Measurements from ENCODE around the gene DZIP3.

The DZIP3 gene, protein sequence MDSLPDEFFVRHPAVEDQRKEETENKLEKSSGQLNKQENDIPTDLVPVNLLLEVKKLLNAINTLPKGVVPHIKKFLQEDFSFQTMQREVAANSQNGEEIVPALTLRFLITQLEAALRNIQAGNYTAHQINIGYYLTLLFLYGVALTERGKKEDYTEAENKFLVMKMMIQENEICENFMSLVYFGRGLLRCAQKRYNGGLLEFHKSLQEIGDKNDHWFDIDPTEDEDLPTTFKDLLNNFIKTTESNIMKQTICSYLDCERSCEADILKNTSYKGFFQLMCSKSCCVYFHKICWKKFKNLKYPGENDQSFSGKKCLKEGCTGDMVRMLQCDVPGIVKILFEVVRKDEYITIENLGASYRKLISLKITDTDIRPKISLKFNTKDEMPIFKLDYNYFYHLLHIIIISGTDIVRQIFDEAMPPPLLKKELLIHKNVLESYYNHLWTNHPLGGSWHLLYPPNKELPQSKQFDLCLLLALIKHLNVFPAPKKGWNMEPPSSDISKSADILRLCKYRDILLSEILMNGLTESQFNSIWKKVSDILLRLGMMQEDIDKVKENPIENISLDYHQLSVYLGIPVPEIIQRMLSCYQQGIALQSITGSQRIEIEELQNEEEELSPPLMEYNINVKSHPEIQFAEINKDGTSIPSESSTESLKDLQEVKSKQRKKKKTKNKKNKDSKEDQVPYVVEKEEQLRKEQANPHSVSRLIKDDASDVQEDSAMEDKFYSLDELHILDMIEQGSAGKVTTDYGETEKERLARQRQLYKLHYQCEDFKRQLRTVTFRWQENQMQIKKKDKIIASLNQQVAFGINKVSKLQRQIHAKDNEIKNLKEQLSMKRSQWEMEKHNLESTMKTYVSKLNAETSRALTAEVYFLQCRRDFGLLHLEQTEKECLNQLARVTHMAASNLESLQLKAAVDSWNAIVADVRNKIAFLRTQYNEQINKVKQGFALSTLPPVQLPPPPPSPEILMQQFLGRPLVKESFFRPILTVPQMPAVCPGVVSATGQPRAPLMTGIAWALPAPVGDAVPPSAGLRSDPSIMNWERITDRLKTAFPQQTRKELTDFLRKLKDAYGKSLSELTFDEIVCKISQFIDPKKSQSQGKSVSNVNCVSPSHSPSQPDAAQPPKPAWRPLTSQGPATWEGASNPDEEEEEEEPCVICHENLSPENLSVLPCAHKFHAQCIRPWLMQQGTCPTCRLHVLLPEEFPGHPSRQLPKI

DNA sequence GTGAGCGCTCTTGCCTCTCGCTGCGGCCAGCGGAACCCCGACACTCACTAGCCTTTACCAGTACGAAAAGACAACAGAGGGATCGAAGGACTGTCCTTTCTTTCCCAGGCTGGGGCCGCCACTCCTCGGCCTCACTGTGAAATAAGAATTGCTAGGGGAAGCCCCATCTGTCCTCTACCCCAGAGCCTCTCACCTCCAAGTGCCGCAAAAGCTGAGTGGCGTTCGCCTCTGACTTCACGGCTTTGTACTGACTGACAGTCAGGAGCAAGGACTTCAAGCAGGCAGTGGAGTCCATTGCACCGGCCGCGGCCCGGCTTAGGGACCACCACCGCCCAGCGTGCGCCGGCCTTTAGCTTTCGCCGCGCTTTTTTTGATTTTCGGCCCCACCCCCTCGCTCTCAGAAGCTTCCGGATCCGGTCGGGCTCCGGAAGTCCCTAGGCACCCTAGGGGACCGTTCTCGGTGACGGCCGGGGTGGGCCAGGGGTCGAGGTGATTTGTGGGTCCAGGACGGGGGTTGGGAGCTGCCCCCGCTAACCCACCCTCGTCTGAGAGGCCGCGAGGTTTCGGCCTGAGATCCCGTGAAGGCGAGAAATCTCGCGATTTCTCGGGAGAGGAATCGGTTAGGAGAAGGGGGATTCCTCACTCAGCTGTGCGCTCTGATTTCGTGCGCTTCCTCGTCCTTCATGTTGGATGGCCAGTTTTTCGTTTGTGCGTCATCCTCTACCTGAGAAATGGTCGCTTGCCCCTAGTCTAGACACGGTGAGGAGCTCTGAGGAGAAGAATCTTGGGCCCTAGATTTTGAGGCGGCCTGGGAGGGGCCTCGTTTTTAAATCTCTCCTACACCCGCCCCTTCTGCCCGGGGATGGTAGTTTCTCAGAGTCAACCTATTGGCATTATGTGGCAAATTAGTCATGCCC lies at the start of gene DZIP3, which contains the start of gene CIP2A:
Gene DZIP3, plus strand, starts transcription at position 642 of the 917 bp plus-strand sequence. CDS start 15,685 bp downstream, outside the sequence.
Gene CIP2A, minus strand, starts transcription at position 358 of the 917 bp plus-strand sequence. Its CDS starts 63 bp downstream, at position 295.
- DNase-seq = peak; percentile 70 to 77

DNA sequence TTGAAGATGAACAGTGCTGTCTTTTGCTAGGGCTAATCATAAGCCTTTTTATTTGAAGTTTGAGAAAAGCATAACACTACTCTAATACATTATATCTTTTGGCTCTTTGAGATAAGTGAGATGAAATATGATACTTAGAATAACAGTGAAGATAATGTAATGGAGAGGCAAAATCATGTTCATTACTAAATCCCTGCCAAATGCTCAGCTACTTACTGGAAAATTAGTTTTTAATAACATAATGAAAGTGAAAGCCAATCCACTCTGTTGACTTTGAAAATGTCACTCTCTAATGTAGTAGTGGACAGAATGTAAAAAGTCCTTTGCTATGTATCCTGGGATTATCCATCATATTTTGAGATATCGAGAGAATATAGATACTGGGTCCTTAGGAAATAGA lies 43.3 kb upstream of the DZIP3 start:
- DNase-seq = no peak

DNA sequence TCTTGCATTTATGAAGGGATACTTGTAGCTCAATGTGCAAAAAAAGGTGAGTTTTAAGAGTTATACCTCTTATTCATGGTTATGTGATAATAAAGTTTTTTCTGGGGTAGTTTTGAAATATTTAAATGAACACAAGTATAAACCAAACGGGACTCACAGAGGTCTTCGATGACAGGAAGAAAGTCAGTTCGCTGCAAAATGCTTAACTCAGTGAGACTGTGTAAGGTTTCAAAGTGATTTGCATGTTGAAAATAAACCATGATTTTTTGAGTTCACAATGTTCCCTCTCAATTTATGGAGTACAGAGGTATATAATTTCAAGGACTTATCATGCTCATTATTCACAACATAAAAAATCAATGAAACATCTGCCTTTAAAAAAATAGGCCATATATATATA lies 42.8 kb upstream of the DZIP3 start:
- DNase-seq = no peak

DNA sequence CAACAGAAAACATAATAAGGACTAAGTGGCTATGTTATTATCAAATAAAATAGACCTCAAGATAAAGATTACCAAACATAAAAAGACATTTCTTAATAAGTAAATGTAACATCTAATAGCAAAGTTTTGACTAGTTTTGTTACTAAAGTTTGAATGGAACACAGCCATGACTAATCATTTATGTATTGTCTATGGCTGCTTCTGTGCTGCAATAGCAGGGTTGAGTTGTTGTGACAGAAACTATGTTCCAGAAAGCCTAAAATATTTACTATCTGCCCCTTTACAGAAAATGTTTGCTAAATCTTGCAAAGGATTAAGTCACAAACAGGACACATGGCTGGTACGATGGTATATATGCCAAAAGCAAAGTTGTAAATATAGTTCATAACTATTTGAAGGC lies 41.2 kb upstream of the DZIP3 start:
- no peak for DNase-seq

DNA sequence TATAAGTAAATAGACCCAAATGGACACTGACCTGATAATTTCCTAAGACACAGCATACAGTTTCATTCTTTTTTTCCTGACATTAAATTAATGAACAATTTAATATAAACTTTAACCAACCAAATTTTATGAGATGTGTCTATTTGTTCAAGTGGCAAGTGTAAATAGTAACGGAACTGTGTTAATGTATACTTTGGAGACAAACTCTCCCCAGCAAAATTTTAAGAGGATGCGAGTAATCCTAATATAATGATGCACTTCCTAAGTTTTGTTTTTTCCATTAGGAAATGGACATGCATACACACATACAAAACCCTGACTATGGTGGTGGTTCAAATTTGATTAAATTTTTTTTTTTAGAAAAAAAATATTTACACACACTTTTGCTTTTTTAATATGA lies 40.6 kb upstream of the DZIP3 start:
- no peak for DNase-seq

DNA sequence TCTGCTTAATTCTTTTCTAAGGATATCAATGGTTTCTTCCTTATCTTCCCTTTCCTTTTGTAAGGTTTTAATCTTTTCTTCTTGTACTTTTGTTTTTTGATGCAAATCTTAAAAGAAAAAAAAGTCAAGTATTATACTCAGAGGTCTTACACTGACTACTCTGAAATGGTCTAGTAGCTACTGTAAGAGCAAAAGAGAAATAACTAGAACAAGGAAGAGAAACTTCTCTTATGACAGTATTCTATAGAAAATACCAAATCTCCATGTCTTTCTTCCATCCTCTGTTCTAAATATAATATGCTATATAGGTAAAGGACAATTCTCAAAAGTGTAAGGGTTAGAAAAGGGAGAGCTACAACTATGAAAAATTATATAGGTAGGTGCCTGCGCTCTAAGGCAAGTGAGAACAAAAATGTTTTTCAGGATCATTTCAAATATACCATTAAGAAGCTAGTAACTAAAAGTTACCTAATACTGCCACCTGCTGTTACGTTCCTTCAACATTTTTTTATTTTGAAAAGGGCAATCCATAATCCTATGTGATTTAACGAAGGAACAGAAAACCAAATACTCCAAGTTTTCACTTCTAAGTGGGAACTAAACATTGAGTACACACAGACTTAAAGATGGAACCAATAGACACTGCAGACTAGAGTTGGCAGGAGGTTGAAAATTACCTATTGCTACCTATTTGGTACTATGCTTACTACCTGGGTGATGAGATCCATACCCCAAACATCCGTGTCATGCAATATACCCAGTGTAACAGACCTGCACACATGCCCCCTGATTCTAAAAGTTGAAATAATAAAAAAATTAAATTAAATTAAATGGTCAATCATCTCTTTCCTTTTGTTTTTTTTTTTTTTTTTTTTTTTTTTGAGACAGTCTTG lies 37.0 kb upstream of the DZIP3 start:
- DNase-seq = peak in 1 of 2 donors; percentile 8

DNA sequence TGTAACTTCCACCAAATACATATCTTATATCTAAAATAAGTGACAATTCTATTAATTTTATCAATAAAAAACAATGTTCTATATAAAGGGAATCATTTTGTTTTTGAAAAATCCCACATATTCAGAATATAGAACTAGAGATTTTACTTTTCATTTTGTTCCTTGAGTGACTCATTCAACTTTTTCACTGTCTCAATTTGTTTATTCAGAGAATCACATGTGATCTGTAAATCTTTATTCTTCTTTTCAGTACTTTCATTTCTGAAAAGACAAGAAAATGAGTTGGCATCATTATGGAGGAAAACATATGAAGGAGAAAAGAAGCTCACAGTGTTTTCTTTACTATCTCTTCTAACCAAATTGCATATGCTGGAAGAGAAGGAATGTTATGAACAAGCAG lies 35.3 kb upstream of the DZIP3 start:
- no peak for DNase-seq

DNA sequence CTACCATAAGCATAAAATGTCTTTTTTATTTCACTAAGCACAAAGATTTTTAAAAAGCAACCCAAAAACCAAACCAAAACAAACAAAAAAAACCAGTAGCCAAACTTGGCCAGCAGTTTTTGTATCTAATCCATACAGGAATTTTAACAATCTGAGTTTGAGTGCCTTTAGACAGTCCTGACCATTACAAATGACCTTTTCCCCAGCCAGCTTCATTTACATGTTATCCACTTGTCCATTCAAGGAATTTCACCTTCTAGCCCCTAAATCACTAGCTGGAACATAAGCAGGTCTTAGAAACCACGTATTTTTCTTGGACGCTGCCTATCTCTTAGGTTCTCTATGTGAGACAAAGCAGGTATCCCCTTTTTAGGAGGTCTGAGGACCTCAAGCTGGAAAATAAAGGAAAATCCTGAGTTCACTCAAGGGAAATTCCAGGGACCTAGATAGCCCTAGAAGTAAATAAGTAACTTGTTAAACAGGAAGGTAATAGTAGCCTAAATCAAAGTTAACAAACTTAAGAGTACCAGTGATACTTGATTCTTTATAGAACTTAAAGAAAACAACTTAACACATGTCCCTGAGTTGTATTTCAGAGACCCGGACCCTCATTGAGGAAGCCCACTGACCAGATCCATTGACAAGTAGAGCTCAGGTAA lies 34.5 kb upstream of the DZIP3 start:
- DNase-seq = no peak

DNA sequence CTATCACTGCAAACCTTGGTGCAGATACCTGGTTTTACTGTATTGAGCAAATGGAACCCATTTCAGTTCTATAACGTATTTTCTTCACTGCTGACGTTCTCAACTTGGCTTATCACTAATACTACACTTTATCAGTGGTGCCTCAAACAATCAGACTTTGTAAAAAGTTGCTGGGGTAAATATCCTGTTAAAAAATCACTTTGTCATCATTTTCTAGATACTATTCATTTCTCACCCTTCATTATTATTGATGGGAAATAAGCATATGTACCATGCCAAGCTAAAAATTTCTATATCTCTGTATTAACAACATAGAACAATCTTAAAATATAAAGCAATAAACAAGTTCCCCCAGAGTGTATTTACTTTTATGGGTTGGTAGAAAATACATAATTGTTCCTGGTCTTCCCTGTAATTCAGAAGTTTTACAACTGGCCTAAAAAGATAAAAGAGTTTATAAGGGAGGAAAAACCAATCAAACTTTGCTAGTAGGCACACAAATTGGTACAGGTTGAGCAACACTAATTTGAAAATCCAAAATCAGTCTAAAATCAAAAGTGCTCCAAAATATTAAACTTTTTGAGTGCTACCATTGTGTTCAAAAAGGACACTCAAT lies 33.4 kb upstream of the DZIP3 start:
- DNase-seq = no peak

DNA sequence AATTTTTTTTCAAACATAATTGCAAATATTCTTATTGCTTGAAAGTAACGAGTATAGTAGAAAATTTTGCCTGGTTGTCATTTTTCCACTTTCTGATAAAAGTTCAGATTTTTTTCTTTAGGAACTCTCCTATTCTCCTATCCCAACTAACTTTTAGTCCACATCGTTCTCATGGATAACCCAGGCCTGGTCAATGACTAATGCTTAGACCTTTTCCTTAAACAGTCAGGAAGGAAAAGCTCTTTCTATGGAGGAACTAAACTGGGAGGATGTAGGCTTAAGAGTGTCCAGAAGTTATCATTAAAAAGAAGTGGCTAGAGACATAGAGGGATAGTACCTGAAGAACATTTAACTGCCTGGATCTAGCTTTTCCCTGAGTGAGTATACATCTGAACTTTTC lies 27.0 kb upstream of the DZIP3 start:
- no peak for DNase-seq

DNA sequence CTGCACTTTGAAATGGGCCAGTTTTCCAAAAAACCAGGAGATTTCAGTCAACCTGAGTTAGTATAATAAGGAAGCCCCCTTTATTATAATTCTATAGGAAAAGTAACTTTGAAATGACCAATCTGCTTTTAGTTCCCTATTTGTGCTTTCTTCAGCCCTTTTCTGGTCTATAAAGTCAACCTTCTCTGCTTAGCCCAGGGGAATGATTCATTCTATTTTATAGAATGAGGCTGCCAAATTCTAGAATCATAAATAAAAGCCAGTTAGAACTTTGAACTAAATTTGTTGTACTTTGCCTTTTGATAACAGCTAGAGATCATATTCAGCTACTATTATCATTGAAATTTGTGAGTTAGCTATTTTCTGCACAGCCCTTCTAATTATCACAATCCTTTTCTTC lies 25.0 kb upstream of the DZIP3 start:
- DNase-seq = no peak

DNA sequence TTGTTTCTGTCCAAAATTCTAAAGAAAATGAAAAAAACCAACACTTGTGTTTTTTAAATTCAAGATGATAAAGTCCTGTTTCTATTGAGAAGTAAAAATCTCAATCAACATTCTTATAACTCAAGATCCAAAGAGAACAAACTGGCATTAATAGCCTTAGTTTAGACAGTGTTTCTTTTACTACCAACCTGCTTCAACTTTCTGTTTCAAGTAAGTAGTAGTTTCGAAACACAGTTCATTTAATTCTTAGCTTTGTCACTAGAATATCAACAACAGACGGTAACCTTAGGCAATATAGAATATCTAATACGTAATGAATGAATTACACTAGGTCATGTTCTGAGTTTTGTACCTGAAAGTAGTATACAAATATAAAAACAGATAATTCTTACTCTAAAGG lies 24.0 kb upstream of the DZIP3 start:
- no peak for DNase-seq

DNA sequence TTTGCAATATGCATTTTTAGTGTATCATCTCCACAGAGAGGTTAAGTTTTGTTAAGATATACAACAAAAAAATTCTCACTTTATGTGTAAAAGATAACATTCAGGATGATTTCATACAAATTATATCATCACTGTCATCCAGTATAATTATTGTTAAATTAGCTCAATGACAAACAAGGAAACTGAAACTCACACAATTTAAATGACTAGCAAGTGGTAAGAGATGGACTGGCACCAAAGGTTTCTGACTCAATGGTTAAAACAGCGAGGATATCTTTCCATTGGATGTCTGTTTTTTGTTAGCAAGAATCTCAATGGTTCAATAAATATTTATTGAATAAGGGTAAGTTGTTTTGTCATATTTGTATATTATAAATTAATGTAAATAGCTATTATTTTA lies 22.9 kb upstream of the DZIP3 start:
- no peak for DNase-seq

DNA sequence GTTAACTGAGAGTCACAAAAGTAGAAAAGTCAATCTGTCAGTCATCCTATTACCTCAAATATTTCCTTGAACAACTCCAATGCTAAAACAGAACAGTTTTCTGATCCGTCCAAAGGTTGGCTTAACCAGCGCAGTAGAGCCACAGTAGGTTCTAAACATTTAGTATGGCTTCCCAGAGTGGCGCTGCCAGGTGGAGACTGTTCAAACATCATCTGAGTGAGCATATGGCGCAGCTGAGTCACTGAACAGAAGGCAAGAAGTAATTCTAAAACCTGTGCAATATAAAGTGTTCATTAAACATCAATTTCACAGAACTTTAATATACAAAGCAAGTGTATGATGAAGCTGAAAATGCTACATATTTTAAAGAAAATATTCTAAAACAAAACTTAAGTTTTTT lies 20.2 kb upstream of the DZIP3 start:
- DNase-seq = no peak

DNA sequence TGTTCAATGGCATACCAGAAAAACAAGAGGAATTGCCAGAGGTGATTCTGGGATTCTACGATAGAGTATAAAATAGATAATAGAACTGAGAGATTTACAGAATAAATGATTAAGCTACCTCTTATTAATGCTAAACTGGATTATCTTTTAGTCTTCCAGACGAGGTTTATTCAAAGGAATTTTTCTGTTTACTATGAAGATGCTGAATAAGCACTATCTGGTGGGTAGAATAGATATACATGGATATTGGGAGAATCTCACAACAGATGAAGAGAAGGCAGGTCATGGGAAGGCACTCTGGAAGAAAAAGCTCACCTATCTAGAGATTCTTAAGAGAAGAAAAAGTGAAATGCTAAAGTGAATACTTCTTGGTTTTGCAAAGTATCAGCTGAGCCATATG lies 11.5 kb upstream of the DZIP3 start:
- DNase-seq = no peak

DNA sequence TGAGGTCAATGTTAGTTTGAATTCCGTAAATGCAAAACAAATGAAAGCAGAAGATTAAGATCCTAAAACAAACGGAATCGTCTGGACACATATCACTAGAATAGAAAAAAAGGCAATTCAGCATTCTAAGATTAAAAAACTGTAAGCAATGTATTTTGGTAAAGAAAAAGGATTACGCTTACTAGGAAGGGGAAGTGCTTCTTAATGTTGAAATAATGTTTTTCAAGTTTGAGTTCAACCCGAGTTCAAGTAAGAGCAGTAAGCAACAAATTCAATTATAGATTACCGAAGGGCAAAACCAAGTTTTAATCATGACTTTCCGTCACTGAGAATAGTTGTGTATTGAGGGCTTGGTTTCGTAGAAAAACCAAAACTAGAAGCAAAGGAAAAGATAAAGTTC lies 921 bp upstream of the DZIP3 start:
- no peak for DNase-seq

DNA sequence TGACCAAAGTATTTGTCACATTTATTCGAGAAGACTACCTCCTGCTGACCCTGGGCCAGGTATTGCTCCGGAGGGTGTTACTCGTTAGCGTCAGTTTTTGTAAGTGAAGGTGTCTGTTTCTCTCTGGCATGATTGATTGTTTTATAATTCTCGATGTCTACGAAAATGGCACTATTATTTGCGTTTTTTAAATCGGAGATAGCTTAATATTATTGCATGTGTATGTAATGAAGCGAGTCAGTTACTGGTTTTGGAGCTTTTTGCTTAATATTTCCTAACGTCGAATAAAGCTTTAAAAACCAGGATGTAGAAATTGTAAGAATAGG lies 439 bp downstream of the DZIP3 start:
- DNase-seq = no peak

DNA sequence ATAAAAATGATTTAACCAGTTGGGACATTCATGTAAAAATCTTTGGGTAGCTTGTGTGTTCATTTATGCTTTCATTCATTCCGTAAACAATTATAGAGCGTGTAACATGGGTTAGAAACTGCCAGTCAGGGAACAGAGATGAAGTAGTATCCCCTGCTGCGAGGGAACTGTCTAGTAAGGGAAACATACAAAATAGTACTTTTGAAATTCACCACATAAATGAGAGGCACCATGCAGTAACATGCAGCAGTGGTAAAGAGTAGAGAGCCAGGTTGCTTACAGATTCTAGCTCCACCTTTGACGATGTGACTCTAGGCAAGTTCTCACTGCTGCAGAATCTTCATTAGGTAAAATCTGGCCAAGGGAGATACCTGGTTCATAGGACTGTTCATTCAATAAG lies 938 bp downstream of the DZIP3 start:
- DNase-seq = no peak

DNA sequence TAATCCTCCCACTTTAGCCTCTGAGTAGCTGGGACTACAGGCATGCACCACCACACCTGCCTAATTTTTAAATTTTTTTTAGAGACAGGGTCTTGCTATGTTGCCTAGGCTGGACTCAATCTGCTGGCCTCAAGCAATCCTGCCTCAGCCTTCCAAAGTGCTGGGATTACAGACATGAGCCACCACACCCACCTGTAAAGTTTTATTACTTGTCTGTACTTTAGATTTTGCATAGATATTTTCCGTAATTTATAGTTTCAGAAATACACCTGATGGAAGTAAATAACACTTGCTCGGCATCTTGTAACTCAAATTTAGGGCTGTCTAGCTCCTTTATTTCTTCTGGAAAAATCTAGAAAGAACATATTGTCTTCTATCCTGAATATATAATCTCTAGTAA lies 5.8 kb downstream of the DZIP3 start:
- no peak for DNase-seq

DNA sequence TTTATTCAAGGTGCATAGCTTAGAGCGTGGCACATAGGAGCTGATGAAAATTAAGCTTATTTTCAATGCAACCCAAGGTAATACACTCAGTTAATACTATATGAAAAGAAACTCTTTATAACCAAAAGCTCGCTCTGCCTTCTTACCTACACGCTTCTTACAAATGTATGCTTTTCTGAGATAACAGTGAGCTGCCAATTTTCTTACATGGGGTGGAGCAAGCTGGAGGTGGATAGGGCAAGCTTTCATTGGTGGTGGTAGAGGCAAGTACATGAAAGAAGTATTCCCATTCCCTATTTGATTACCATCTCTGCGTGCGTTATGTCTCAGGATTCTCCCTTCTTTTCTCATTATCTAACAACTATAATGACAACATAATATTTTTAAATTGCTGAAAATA lies 8.9 kb downstream of the DZIP3 start:
- DNase-seq = no peak
